ENCODE results near the gene TBC1D1.

Gene TBC1D1

DNA sequence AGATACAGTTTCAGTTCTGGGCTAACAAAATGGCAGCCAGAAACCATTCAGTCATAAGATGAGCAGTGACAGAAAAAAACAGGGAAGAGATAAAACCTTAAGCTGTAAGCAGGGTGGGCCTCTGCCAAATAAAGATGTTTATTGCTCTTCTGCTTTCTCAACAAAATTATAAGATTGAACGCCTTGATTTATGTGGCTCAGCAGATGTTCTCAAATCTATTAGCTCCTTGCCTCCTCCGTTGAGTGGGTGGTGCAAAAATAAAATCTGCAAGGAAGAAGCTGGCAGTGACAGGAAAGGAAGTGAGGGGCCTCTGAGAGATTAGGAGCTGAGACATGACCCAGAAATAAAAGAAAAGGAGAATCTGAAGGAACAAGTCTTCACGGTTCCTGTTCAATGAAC, 275.9 kb downstream of the TBC1D1 start:
- no peak for ATAC-seq
- TF ChIP-seq ZNF70 (CRISPR knock-in tag; IDR thresholded peaks at IDR 0.05) (no peak), ISL1 (CRISPR knock-in tag; IDR thresholded peaks at IDR 0.05) (no peak)
- TF ChIP-seq, protein P1, sequence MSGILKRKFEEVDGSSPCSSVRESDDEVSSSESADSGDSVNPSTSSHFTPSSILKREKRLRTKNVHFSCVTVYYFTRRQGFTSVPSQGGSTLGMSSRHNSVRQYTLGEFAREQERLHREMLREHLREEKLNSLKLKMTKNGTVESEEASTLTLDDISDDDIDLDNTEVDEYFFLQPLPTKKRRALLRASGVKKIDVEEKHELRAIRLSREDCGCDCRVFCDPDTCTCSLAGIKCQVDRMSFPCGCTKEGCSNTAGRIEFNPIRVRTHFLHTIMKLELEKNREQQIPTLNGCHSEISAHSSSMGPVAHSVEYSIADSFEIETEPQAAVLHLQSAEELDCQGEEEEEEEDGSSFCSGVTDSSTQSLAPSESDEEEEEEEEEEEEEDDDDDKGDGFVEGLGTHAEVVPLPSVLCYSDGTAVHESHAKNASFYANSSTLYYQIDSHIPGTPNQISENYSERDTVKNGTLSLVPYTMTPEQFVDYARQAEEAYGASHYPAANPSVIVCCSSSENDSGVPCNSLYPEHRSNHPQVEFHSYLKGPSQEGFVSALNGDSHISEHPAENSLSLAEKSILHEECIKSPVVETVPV (CRISPR knock-in tag; IDR thresholded peaks at IDR 0.05): no peak

DNA sequence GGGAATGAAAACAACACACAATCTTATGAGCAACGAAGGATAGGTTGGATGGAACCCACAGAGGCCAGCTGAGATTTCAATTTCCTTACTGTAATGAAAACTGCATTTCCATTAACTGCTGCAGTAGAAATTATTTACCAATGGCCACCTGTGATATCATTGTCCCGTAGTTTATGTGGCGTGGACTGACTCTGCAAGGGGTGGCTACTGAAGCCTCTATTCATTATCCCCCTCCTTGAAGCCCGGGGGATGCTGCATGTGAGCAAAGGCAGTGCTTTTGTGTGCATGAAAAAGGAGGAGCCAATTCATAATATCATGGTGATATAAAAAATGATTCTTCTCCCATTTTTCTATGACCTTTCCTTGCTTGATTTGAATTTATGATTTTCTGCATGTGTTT, 277.1 kb downstream of the TBC1D1 start:
- TF ChIP-seq ARNTL (CRISPR knock-in tag; IDR thresholded peaks at IDR 0.05; ENCODE audit: borderline replicate concordance, low read depth) (no peak), BACH2 (CRISPR knock-in tag; IDR thresholded peaks at IDR 0.05; ENCODE audit: borderline replicate concordance) (no peak), TOX (CRISPR knock-in tag; IDR thresholded peaks at IDR 0.05; ENCODE audit: borderline replicate concordance) (no peak), PPARA (CRISPR knock-in tag; IDR thresholded peaks at IDR 0.05; ENCODE audit: borderline replicate concordance) (no peak), ZNF565 (CRISPR knock-in tag; conservative IDR thresholded peaks at IDR 0.05; ENCODE audit: low read depth) (no peak), ZFP30 (CRISPR knock-in tag; IDR thresholded peaks at IDR 0.05) (no peak)
- no peak for ATAC-seq

DNA sequence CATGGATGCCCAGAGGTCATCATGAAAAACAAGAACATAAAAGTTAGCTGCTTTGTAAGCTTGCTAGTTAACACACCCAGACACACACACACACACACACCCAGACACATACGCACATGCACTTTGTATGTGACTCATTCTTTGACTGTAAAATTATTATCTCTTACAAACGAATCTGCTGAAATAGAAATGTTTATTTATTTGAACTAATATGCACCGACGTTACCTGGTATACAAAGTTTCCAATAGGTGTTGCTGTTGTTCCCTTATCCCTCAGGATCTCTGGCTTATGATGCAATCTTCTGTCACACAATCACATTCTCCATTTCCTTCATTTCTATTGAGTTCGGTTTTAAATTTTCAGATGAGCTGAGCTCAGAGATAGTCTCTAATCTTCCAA, 278.6 kb downstream of the TBC1D1 start:
- TF ChIP-seq TOX (CRISPR knock-in tag; IDR thresholded peaks at IDR 0.05; ENCODE audit: borderline replicate concordance): no peak
- no peak for TF ChIP-seq CSDC2 (CRISPR knock-in tag; IDR thresholded peaks at IDR 0.05)
- no peak for TF ChIP-seq ZC3H10 (CRISPR knock-in tag; IDR thresholded peaks at IDR 0.05)
- no peak for TF ChIP-seq OSR1 (CRISPR knock-in tag; IDR thresholded peaks at IDR 0.05)
- TF ChIP-seq ARNTL (CRISPR knock-in tag; IDR thresholded peaks at IDR 0.05; ENCODE audit: borderline replicate concordance, low read depth): no peak
- TF ChIP-seq, protein P2, sequence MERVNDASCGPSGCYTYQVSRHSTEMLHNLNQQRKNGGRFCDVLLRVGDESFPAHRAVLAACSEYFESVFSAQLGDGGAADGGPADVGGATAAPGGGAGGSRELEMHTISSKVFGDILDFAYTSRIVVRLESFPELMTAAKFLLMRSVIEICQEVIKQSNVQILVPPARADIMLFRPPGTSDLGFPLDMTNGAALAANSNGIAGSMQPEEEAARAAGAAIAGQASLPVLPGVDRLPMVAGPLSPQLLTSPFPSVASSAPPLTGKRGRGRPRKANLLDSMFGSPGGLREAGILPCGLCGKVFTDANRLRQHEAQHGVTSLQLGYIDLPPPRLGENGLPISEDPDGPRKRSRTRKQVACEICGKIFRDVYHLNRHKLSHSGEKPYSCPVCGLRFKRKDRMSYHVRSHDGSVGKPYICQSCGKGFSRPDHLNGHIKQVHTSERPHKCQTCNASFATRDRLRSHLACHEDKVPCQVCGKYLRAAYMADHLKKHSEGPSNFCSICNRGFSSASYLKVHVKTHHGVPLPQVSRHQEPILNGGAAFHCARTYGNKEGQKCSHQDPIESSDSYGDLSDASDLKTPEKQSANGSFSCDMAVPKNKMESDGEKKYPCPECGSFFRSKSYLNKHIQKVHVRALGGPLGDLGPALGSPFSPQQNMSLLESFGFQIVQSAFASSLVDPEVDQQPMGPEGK (CRISPR knock-in tag; IDR thresholded peaks at IDR 0.05; ENCODE audit: borderline replicate concordance): no peak
- TF ChIP-seq, protein P3, sequence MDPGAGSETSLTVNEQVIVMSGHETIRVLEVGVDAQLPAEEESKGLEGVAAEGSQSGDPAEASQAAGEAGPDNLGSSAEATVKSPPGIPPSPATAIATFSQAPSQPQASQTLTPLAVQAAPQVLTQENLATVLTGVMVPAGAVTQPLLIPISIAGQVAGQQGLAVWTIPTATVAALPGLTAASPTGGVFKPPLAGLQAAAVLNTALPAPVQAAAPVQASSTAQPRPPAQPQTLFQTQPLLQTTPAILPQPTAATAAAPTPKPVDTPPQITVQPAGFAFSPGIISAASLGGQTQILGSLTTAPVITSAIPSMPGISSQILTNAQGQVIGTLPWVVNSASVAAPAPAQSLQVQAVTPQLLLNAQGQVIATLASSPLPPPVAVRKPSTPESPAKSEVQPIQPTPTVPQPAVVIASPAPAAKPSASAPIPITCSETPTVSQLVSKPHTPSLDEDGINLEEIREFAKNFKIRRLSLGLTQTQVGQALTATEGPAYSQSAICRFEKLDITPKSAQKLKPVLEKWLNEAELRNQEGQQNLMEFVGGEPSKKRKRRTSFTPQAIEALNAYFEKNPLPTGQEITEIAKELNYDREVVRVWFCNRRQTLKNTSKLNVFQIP (CRISPR knock-in tag; IDR thresholded peaks at IDR 0.05; ENCODE audit: borderline replicate concordance, low read depth): no peak
- TF ChIP-seq ZFP30 (CRISPR knock-in tag; IDR thresholded peaks at IDR 0.05): no peak
- no peak for TF ChIP-seq GLIS3 (CRISPR knock-in tag; IDR thresholded peaks at IDR 0.05)
- no peak for TF ChIP-seq ESRRG (CRISPR knock-in tag; IDR thresholded peaks at IDR 0.05)
- TF ChIP-seq, protein P4, sequence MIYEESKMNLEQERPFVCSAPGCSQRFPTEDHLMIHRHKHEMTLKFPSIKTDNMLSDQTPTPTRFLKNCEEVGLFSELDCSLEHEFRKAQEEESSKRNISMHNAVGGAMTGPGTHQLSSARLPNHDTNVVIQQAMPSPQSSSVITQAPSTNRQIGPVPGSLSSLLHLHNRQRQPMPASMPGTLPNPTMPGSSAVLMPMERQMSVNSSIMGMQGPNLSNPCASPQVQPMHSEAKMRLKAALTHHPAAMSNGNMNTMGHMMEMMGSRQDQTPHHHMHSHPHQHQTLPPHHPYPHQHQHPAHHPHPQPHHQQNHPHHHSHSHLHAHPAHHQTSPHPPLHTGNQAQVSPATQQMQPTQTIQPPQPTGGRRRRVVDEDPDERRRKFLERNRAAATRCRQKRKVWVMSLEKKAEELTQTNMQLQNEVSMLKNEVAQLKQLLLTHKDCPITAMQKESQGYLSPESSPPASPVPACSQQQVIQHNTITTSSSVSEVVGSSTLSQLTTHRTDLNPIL (CRISPR knock-in tag; IDR thresholded peaks at IDR 0.05; ENCODE audit: low read depth): no peak
- TF ChIP-seq, protein P1 (CRISPR knock-in tag; IDR thresholded peaks at IDR 0.05): no peak
- no peak for TF ChIP-seq PPARA (CRISPR knock-in tag; IDR thresholded peaks at IDR 0.05; ENCODE audit: borderline replicate concordance)
- TF ChIP-seq ZNF70 (CRISPR knock-in tag; IDR thresholded peaks at IDR 0.05): no peak
- TF ChIP-seq ISL1 (CRISPR knock-in tag; IDR thresholded peaks at IDR 0.05): no peak
- no peak for TF ChIP-seq BACH2 (CRISPR knock-in tag; IDR thresholded peaks at IDR 0.05; ENCODE audit: borderline replicate concordance)
- no peak for TF ChIP-seq ZNF8 (CRISPR knock-in tag; IDR thresholded peaks at IDR 0.05)
- TF ChIP-seq RARB (CRISPR knock-in tag; IDR thresholded peaks at IDR 0.05): no peak
- no peak for TF ChIP-seq ZFP3 (CRISPR knock-in tag; IDR thresholded peaks at IDR 0.05)
- TF ChIP-seq ZNF565 (CRISPR knock-in tag; conservative IDR thresholded peaks at IDR 0.05; ENCODE audit: low read depth): no peak
- ATAC-seq: no peak
